ENCODE results near the gene ACTG2.
"Not testable (repeated sequence)": the region's sequence is repeated elsewhere in the genome, so short reads cannot be mapped to it uniquely, and the experiment has no call there.

DNA sequence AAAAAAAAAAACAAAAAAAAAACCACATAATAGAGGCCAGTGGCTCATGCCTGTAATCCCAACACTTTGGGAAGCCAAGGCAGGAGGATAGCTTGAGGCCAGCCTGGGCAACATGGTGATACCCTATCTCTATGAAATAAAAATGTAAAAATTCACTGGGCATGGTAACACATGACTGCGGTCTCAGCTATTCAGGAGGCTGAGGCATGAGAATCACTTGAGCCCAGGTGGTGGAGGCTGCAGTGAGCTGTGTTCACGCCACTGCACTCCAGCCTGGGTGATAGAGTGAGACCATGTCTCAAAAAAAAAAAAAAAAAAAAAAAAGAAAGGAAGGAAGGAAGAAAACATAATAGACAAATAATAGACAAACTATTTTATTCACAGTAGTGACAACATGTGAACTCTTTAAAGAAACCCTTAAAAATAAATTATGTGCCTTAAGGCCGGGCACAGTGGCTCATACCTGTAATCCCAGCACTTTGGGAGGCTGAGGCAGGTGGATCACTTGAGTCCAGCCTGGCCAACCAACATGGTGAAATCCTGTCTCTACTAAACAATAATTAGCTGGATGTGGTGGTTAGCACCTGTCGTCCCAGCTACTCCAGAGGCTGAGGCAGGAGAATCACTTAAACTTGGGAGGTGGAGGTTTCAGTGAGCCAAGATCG lies 11.3 kb downstream of the ACTG2 start:
- TF ChIP-seq EZH2 (IDR thresholded peaks at IDR 0.05; ENCODE audit: borderline replicate concordance, insufficient read depth, low read depth, low read length, poor library complexity, severe bottlenecking): not testable (repeated sequence)
- TF ChIP-seq, protein P1, sequence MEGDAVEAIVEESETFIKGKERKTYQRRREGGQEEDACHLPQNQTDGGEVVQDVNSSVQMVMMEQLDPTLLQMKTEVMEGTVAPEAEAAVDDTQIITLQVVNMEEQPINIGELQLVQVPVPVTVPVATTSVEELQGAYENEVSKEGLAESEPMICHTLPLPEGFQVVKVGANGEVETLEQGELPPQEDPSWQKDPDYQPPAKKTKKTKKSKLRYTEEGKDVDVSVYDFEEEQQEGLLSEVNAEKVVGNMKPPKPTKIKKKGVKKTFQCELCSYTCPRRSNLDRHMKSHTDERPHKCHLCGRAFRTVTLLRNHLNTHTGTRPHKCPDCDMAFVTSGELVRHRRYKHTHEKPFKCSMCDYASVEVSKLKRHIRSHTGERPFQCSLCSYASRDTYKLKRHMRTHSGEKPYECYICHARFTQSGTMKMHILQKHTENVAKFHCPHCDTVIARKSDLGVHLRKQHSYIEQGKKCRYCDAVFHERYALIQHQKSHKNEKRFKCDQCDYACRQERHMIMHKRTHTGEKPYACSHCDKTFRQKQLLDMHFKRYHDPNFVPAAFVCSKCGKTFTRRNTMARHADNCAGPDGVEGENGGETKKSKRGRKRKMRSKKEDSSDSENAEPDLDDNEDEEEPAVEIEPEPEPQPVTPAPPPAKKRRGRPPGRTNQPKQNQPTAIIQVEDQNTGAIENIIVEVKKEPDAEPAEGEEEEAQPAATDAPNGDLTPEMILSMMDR (IDR thresholded peaks at IDR 0.05): not testable (repeated sequence)

All from B cell (primary cell).